GM12872 (cell line): Measurements from ENCODE around the gene CHD1.

Experiments
- CTCF ChIP-seq: IDR thresholded peaks from 3 replicates; pipeline ENCODE4 v1.5.1; 2011; ENCODE audit warnings: low read depth, mild to moderate bottlenecking, low read length, moderate library complexity; ENCODE audit not compliant: insufficient read depth

Gene CHD1

GRCh38 chr5:98965226-98965625 is 36.4 kb upstream of the CHD1 start:
- TF ChIP-seq CTCF, result no peak

- TF ChIP-seq CTCF, result no peak
These were observed 35.8 kb upstream of the CHD1 start for GRCh38 chr5:98964621-98965020.

- no peak for TF ChIP-seq CTCF
These were observed 34.2 kb upstream of the CHD1 start for GRCh38 chr5:98963019-98963418.

- TF ChIP-seq CTCF, result no peak
These were observed 33.8 kb upstream of the CHD1 start for GRCh38 chr5:98962587-98962986.

GRCh38 chr5:98961665-98962344 is 33.0 kb upstream of the CHD1 start:
- TF ChIP-seq CTCF, result no peak

- TF ChIP-seq CTCF, result no peak
These were observed 28.5 kb upstream of the CHD1 start for GRCh38 chr5:98957307-98957706.

- TF ChIP-seq CTCF, result no peak
These were observed 25.7 kb upstream of the CHD1 start for GRCh38 chr5:98954392-98955028.
